Fibroblast of lung (primary cell): ENCODE measurements around the gene ACTRT2.

Source experiments
- CTCF ChIP-seq, 2 donors: IDR thresholded peaks in 1 of 2; conservative IDR thresholded peaks in 1 of 2; 1 replicate in 1 of 2; 2 replicates in 1 of 2; pipeline ENCODE4 v1.5.1; 2011 to 2012; ENCODE audit warnings: low read length in 2 of 2, control low read depth in 1 of 2, inconsistent platforms in 1 of 2, low read depth in 1 of 2, mild to moderate bottlenecking in 1 of 2
- EZH2 ChIP-seq: IDR thresholded peaks from 2 replicates; pipeline ENCODE4 v1.5.1; 2012; ENCODE audit warnings: low read length, control low read depth, mild to moderate bottlenecking; ENCODE audit errors: missing control alignments

GRCh38 chr1:3040004-3040403, 18.7 kb downstream of the ACTRT2 start:
- TF ChIP-seq CTCF (conservative IDR thresholded peaks at IDR 0.05 in 1 of 2, IDR thresholded peaks at IDR 0.05 in 1 of 2; ENCODE audit: low read depth in 1 of 2, low read length in 2 of 2) (no peak), EZH2 (no peak)
